K562 (cell line): ENCODE results near the gene ENPP6. TPM values are rescaled to one million over a fixed set of nuclear protein-coding genes. Genes with fewer than 3 reads are reported as not detected.
A peak's percentile ranks its signal among the peaks of the same experiment; 100 is the strongest.

Source experiments
- CEBPZ ChIP-seq: fragments of 150-350 bp; IDR thresholded peaks from 2 replicates; pipeline ENCODE4 v1.6.1; 2014; ENCODE audit warnings: low read depth, mild to moderate bottlenecking, low read length, borderline replicate concordance
- HDGF ChIP-seq: fragments of 450-650 bp; IDR thresholded peaks from 2 replicates; pipeline ENCODE4 v1.6.1; 2016
- HMGXB4 ChIP-seq: sonication (generic); formaldehyde crosslinking; IDR thresholded peaks from 2 replicates; pipeline ENCODE4 v1.8.1; 2023; ENCODE audit warnings: mild to moderate bottlenecking, missing genetic modification reagents
- JUND ChIP-seq, 2 experiments: IDR thresholded peaks; 2 replicates in 1 of 2; 3 replicates in 1 of 2; pipeline ENCODE4 v1.6.1; 2011; ENCODE audit warnings: borderline replicate concordance in 2 of 2, low read depth in 2 of 2, low read length in 2 of 2, improper control_type of control experiment in 1 of 2, missing biosample characterization in 1 of 2, missing genetic modification characterization in 1 of 2, missing genetic modification reagents in 1 of 2
- MBD2 ChIP-seq: sonication (generic); IDR thresholded peaks from 2 replicates; pipeline ENCODE4 v1.6.1; 2016; ENCODE audit warnings: low read depth, borderline replicate concordance
- ZNF79 ChIP-seq: fragments of 250-450 bp; sonication (Bioruptor Pico); IDR thresholded peaks from 2 replicates; pipeline ENCODE4 v1.4.0; 2020; ENCODE audit warnings: low read depth, mild to moderate bottlenecking, moderate library complexity
- polyA plus RNA-seq, 8 experiments: library from polyadenylated mRNA; depleted of rRNA in 4 of 8; stranded (reverse) in 5 of 8; unstranded in 3 of 8; fragments of >200 nt; fragmentation: Nextera tagmentation in 2 of 8; fragmentation: Illumina TruSeq in 1 of 8; extraction: Ambion mirVana in 2 of 8; extraction: Trizol in 1 of 8; gene quantifications; 2 replicates each; pipeline versions ENCODE4 v1.2.1 to v1.2.3, GENCODE V29; 2011 to 2014; ENCODE audit warnings: inconsistent platforms in 1 of 8, missing spikeins in 1 of 8
- total RNA-seq, 7 experiments: library from RNA; depleted of rRNA in 6 of 7; stranded (reverse); fragments of >200 nt in 6 of 7; fragmentation: Illumina TruSeq in 2 of 7; extraction: Trizol in 2 of 7; gene quantifications; 2 replicates each; pipeline versions ENCODE4 v1.2.1 to v1.2.3, GENCODE V29; 2011 to 2021; ENCODE audit warnings: low replicate concordance in 1 of 7
- TF ChIP-seq, protein P1 (sequence below): fragments of 250-450 bp; sonication (Bioruptor Pico); IDR thresholded peaks from 2 replicates; pipeline ENCODE4 v1.4.0; 2020; ENCODE audit warnings: mild to moderate bottlenecking
- TF ChIP-seq, protein P2 (sequence below): fragments of 450-650 bp; IDR thresholded peaks from 2 replicates; pipeline ENCODE4 v1.6.1; 2014; ENCODE audit warnings: low read depth, mild to moderate bottlenecking, moderate library complexity, borderline replicate concordance
- TF ChIP-seq, protein P3 (sequence below), 2 experiments: fragments of 200-800 bp in 1 of 2; sonication (Bioruptor generic) in 1 of 2; sonication (generic) in 1 of 2; formaldehyde crosslinking in 1 of 2; IDR thresholded peaks in 1 of 2; conservative IDR thresholded peaks in 1 of 2; 2 replicates each; pipeline versions ENCODE4 v1.5.0 to v1.6.1; 2016 to 2020; ENCODE audit warnings: missing compliant biosample characterization in 1 of 2, missing genetic modification characterization in 1 of 2, missing genetic modification reagents in 1 of 2
- TF ChIP-seq, protein P4 (sequence below), 2 experiments: fragments of 450-650 bp; IDR thresholded peaks; 2 replicates each; pipeline ENCODE4 v1.6.1; 2016

Gene ENPP6
- total and polyA plus RNA-seq, 9 of the 15 experiments (the other 6 are each of a cell fraction or from before 2014, with no cell fraction given), result 0.29 TPM; not detected in 8

- TF ChIP-seq CEBPZ (no peak), MBD2 (no peak), JUND (IDR thresholded peaks at IDR 0.05; ENCODE audit: borderline replicate concordance, low read depth, low read length) (peak; percentile 16; the same call in 1 of the 2 replicates), JUND (tag; IDR thresholded peaks at IDR 0.05; ENCODE audit: borderline replicate concordance, low read depth, low read length) (no peak; the same call in 2 of the 3 replicates), ZNF79 (CRISPR knock-in tag) (no peak), HMGXB4 (CRISPR knock-in tag) (no peak), HDGF (no peak)
- TF ChIP-seq, protein P1, sequence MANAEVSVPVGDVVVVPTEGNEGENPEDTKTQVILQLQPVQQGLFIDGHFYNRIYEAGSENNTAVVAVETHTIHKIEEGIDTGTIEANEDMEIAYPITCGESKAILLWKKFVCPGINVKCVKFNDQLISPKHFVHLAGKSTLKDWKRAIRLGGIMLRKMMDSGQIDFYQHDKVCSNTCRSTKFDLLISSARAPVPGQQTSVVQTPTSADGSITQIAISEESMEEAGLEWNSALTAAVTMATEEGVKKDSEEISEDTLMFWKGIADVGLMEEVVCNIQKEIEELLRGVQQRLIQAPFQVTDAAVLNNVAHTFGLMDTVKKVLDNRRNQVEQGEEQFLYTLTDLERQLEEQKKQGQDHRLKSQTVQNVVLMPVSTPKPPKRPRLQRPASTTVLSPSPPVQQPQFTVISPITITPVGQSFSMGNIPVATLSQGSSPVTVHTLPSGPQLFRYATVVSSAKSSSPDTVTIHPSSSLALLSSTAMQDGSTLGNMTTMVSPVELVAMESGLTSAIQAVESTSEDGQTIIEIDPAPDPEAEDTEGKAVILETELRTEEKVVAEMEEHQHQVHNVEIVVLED (CRISPR knock-in tag), result no peak
- TF ChIP-seq, protein P2, sequence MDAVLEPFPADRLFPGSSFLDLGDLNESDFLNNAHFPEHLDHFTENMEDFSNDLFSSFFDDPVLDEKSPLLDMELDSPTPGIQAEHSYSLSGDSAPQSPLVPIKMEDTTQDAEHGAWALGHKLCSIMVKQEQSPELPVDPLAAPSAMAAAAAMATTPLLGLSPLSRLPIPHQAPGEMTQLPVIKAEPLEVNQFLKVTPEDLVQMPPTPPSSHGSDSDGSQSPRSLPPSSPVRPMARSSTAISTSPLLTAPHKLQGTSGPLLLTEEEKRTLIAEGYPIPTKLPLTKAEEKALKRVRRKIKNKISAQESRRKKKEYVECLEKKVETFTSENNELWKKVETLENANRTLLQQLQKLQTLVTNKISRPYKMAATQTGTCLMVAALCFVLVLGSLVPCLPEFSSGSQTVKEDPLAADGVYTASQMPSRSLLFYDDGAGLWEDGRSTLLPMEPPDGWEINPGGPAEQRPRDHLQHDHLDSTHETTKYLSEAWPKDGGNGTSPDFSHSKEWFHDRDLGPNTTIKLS, result peak; percentile 80; the same call in 1 of the 2 replicates
- TF ChIP-seq, protein P3, sequence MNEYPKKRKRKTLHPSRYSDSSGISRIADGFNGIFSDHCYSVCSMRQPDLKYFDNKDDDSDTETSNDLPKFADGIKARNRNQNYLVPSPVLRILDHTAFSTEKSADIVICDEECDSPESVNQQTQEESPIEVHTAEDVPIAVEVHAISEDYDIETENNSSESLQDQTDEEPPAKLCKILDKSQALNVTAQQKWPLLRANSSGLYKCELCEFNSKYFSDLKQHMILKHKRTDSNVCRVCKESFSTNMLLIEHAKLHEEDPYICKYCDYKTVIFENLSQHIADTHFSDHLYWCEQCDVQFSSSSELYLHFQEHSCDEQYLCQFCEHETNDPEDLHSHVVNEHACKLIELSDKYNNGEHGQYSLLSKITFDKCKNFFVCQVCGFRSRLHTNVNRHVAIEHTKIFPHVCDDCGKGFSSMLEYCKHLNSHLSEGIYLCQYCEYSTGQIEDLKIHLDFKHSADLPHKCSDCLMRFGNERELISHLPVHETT (CRISPR knock-in tag; conservative IDR thresholded peaks at IDR 0.05 in 1 of 2, IDR thresholded peaks at IDR 0.05 in 1 of 2), result no peak
- TF ChIP-seq, protein P4, sequence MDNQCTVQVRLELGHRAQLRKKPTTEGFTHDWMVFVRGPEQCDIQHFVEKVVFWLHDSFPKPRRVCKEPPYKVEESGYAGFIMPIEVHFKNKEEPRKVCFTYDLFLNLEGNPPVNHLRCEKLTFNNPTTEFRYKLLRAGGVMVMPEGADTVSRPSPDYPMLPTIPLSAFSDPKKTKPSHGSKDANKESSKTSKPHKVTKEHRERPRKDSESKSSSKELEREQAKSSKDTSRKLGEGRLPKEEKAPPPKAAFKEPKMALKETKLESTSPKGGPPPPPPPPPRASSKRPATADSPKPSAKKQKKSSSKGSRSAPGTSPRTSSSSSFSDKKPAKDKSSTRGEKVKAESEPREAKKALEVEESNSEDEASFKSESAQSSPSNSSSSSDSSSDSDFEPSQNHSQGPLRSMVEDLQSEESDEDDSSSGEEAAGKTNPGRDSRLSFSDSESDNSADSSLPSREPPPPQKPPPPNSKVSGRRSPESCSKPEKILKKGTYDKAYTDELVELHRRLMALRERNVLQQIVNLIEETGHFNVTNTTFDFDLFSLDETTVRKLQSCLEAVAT (IDR thresholded peaks at IDR 0.05), result 0 out of 4 replicates have a peak, but pooled peaks of 1 of the 2 experiments have one; percentile 41
Observed at GRCh38 chr4:184234155-184234554, 16.5 kb upstream of the ENPP6 start (continued).
